Lower leg skin (tissue), 3 donors: ENCODE data around the gene TFAP2B.

Experiments
- CTCF ChIP-seq, 3 donors: fragments of 450-650 bp; IDR thresholded peaks; one replicate each; pipeline ENCODE4 v1.5.1; 2016; ENCODE audit warnings: antibody characterized with exemption in 3 of 3, mild to moderate bottlenecking in 3 of 3, moderate library complexity in 2 of 3
- POLR2A ChIP-seq, 2 donors: fragments of 450-650 bp; IDR thresholded peaks; one replicate each; pipeline ENCODE4 v1.6.1; 2016 to 2017; ENCODE audit warnings: antibody characterized with exemption in 2 of 2, mild to moderate bottlenecking in 1 of 2, moderate library complexity in 1 of 2

GRCh38 chr6:50846144-50846851 lies 27.6 kb downstream of the TFAP2B start:
- TF ChIP-seq CTCF (IDR thresholded peaks at IDR 0.05) (no peak), POLR2A (IDR thresholded peaks at IDR 0.05) (no peak)
